ENCODE results near the gene CFAP100. TPM values are rescaled to one million over a fixed set of nuclear protein-coding genes. Genes with fewer than 3 reads are reported as not detected.

Gene CFAP100
- total RNA-seq, 1 experiment from 2014 or later, result not detected

DNA sequence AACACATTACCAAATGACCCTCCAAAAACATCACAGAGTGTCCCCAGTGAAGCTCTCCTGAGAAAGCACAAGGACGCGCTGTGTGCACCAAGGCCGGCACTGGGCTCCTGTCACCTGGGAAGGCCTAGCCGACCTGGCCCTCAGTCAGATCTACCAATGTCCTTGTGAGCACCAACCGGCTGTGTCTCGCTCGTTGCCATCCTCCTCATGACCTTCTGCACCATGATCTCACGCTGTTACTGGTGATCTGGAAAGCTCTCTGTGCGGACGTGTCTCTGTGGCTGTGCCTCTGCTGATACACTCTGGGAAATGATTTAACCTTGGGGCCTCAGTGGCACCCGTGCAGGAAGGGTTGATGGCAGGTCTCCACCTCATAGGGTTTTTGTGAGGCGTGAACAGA is 56.8 kb downstream of the CFAP100 start:
- Histone ChIP-seq H3K27me3 (no peaks in the 10 kb centered on the region), H3K36me3 (peaks cover 61% of the 10 kb centered on the region), H3K9me3 (no peaks in the 10 kb centered on the region), H3K4me3 (no peak overlapping the region)
- DNase-seq, result no peak

- H3K4me3 ChIP-seq, result no peak overlapping the region
- no peaks in the 10 kb centered on the region for H3K27me3 ChIP-seq
Observed at GRCh38 chr3:126452213-126452612, 57.5 kb downstream of the CFAP100 start.

GRCh38 chr3:126454025-126454424 is 59.3 kb downstream of the CFAP100 start:
- no peak for DNase-seq
- peaks cover 76% of the 10 kb centered on the region for H3K36me3 ChIP-seq
- no peaks in the 10 kb centered on the region for H3K27me3 ChIP-seq
- no peak overlapping the region for H3K4me3 ChIP-seq
- H3K9me3 ChIP-seq, result no peaks in the 10 kb centered on the region

More at GRCh38 chr3:126452213-126452612, 57.5 kb downstream of the CFAP100 start:
- H3K36me3 ChIP-seq, result peaks cover 68% of the 10 kb centered on the region
- DNase-seq, result no peak
- H3K9me3 ChIP-seq, result no peaks in the 10 kb centered on the region

DNA sequence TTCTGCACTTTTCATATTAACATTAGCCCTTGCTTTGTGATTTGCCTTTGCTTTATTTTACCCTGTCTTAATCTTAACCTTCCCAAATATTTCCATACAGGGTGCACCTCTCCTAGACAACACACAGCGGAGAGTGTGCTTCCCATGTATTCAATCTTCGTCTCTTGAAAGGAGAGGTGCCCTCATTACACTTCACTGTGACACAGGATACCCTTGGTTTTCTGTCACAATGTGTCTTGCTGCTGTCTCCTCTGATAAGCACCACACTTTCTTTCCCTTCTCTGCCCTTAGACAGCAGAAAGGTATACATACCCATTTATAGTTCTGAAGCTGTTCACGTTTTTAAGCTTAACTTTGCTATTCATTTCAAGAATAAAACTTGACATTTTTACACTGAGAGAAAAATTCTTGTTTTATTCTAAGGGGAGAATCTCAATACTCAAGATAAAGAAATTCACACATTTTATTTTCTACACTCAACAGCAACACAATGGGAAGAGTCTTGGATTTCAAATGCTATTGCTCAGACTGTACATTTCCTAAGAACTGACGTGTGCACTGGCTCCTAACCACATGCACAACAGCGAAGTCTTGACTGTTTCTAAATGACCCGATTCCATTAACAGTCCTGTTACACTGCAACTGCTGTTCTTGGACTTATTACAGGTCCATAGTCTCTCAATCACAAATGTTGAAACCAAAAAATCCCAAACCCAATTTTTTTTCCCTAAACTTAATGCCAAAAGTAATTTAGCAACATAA is 59.9 kb downstream of the CFAP100 start:
- no peak for DNase-seq
- Histone ChIP-seq H3K9me3 (no peaks in the 10 kb centered on the region), H3K4me3 (no peak overlapping the region), H3K36me3 (peaks cover 78% of the 10 kb centered on the region), H3K27me3 (no peaks in the 10 kb centered on the region)

GRCh38 chr3:126456211-126456610 is 61.5 kb downstream of the CFAP100 start:
- Histone ChIP-seq H3K9me3 (no peaks in the 10 kb centered on the region), H3K36me3 (peaks cover 82% of the 10 kb centered on the region), H3K4me3 (no peak overlapping the region), H3K27me3 (no peaks in the 10 kb centered on the region)
- DNase-seq, result no peak

DNA sequence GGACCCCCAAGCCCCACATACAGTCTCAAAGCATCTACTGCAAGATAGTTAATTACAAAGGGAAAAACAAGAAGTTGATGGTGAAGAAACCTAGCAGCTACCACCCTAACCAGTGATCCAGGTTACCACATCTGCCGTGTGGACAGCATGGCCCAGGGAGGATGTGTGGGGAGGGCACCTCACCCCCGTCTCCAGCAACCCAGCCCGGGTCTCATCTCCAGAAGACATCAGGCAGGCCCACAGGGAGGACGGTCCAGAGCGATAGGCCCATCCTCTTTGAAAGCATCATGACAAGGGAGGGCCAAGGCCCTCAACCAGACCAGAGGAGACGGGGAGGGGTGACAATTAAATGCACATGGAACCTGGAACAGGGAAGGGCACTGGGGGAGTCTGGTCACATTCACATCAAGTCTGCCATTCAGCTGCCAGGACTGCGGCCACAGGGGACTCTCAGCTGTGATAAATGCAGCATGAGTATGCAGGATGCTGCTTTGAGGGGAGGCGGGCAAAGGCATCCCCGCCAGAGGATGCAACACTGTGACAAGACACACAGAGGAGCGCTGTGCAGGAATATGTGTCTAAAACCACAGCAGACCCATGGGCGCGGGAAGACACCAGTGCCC is 62.2 kb downstream of the CFAP100 start:
- Histone ChIP-seq H3K27me3 (no peaks in the 10 kb centered on the region), H3K9me3 (no peaks in the 10 kb centered on the region), H3K4me3 (no peak overlapping the region), H3K36me3 (peaks cover 83% of the 10 kb centered on the region)
- DNase-seq, result no peak

DNA sequence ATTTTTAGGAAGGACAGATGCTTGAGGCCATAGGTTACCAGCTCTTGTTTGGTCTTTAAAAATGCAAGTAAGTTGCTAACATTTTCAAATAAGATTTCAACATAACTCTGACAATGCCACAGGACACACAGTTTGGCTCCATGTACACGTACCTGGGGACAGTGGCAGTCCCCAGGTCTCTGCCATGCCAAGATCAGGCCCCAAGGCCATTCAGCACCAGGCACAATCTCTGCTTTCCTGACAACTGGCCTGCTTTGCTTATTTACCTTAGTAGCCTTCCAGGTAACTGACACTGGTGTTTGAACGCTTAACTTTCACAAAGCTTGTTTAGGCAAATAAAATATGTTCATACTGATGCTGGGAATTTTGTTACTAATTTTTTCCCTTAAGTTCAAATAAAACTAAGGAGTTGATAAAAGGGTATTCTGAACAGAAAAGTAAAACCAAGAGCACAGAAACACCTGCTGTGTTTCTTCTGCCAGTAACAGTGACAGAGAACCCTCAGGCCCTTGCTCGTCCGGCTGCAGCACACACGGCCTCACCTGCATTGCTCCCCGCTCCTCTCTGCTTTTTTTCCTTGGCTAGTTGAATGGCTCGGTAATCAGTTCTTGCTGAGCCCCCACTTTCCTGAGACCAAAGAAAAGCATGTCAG is 64.5 kb downstream of the CFAP100 start:
- Histone ChIP-seq H3K9me3 (no peaks in the 10 kb centered on the region), H3K36me3 (peaks cover 91% of the 10 kb centered on the region), H3K4me3 (no peak overlapping the region), H3K27me3 (no peaks in the 10 kb centered on the region)
- no peak for DNase-seq

DNA sequence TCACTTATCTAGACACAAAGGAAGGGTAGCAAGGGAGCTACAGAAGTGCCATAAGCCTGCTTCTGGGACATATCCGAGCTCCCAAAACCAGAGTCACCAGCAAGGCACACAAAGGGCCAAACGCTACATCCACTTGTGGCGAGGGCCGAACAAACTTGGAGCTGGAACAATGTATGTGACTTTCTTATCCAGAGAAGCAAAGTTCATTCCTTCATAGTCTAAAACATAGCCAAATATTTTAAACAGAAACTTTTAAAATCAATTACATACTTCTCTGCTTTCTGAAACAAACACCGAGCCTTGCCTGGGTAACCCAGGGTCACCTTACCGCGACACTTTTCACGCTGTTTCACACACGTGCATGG is 65.0 kb downstream of the CFAP100 start:
- no peak for DNase-seq
- peaks cover 91% of the 10 kb centered on the region for H3K36me3 ChIP-seq
- no peaks in the 10 kb centered on the region for H3K27me3 ChIP-seq
- H3K4me3 ChIP-seq, result no peak overlapping the region
- no peaks in the 10 kb centered on the region for H3K9me3 ChIP-seq

- no peaks in the 10 kb centered on the region for H3K9me3 ChIP-seq
- H3K4me3 ChIP-seq, result no peak overlapping the region
- H3K27me3 ChIP-seq, result no peaks in the 10 kb centered on the region
- H3K36me3 ChIP-seq, result peaks cover 91% of the 10 kb centered on the region
- no peak for DNase-seq
Observed at GRCh38 chr3:126460381-126460780, 65.7 kb downstream of the CFAP100 start.

- H3K36me3 ChIP-seq, result peaks cover 95% of the 10 kb centered on the region
- no peak for DNase-seq
- no peaks in the 10 kb centered on the region for H3K27me3 ChIP-seq
- no peak overlapping the region for H3K4me3 ChIP-seq
- H3K9me3 ChIP-seq, result no peaks in the 10 kb centered on the region
Observed at GRCh38 chr3:126461450-126462070, 66.9 kb downstream of the CFAP100 start.

DNA sequence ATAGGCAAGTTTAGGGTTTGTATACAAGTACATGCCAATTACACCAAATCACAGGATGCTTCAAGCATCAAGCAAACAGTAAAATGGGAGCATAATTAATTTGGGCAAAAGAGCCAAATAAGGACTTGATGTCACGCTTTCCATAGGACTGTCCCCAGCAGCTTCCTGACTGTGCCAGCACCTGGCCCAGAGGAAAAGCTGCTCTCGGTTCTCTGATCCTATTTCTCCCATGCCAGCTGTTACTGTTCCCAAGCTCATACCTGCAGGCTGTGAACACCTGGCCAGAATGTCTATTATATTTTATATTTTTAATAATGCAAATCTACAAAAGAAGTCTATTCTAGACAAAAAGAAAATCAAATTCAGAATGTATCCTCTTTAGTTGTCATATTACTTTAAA is 68.8 kb downstream of the CFAP100 start:
- DNase-seq, result no peak
- no peaks in the 10 kb centered on the region for H3K27me3 ChIP-seq
- no peak overlapping the region for H3K4me3 ChIP-seq
- peaks cover 97% of the 10 kb centered on the region for H3K36me3 ChIP-seq
- H3K9me3 ChIP-seq, result no peaks in the 10 kb centered on the region

GRCh38 chr3:126464093-126464492 is 69.4 kb downstream of the CFAP100 start:
- H3K36me3 ChIP-seq, result peaks cover 97% of the 10 kb centered on the region
- no peak for DNase-seq
- no peaks in the 10 kb centered on the region for H3K27me3 ChIP-seq
- H3K9me3 ChIP-seq, result no peaks in the 10 kb centered on the region
- H3K4me3 ChIP-seq, result no peak overlapping the region

- no peak for DNase-seq
- H3K27me3 ChIP-seq, result no peaks in the 10 kb centered on the region
- peaks cover 97% of the 10 kb centered on the region for H3K36me3 ChIP-seq
- H3K9me3 ChIP-seq, result no peaks in the 10 kb centered on the region
- no peak overlapping the region for H3K4me3 ChIP-seq
Observed at GRCh38 chr3:126464494-126464893, 69.8 kb downstream of the CFAP100 start.

GRCh38 chr3:126464997-126465396 is 70.3 kb downstream of the CFAP100 start:
- Histone ChIP-seq H3K27me3 (no peaks in the 10 kb centered on the region), H3K4me3 (no peak overlapping the region), H3K36me3 (peaks cover 97% of the 10 kb centered on the region), H3K9me3 (no peaks in the 10 kb centered on the region)
- DNase-seq, result no peak

- H3K27me3 ChIP-seq, result no peaks in the 10 kb centered on the region
- peaks cover 99% of the 10 kb centered on the region for H3K36me3 ChIP-seq
- no peak for DNase-seq
- no peaks in the 10 kb centered on the region for H3K9me3 ChIP-seq
- no peak overlapping the region for H3K4me3 ChIP-seq
Observed at GRCh38 chr3:126465928-126466544, 71.3 kb downstream of the CFAP100 start.

DNA sequence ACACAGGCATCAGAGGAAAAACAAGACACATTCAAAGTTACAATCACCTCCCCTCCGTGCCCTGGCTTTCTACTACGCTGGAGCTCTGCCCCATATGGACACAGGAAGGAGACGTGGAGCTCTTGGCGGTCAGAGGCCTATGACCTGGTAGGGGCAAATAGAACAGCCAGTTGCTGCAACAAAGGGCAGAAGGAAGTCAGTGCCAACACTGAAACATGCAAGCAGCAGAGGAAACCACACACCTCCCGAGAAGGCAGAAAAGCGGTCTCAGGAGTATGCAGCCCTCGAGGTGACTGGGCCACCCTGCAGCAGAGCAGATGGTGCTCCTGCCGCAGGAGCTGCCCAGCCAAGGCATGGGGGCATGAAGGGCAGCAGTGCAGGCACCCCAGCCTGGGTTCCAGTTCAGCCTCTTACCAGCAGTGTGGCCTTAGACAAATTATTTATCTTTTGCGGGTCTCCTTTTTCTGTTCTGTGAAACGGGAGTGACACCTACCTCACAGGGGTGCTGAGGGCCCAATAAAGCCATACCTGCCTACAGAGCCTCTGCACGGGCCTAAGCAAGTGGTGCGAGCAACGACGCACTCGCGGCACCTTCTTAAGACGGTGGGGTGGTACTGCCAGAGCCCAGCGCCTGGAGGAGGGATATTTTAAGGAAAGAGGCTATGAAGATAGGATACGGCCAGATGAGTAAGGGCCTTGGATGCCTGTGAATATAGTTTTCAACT is 72.3 kb downstream of the CFAP100 start:
- Histone ChIP-seq H3K36me3 (peaks cover 99% of the 10 kb centered on the region), H3K27me3 (no peaks in the 10 kb centered on the region)
- no peak for DNase-seq

More for the DNA sequence above, 72.3 kb downstream of the CFAP100 start:
- H3K4me3 ChIP-seq, result no peak overlapping the region
- no peaks in the 10 kb centered on the region for H3K9me3 ChIP-seq

Data from MG63 (cell line).